Kidney epithelial cell (primary cell): ENCODE results near the gene HS3ST4. TPM values are rescaled to one million over a fixed set of nuclear protein-coding genes. Genes with fewer than 3 reads are reported as not detected.

Experiments
- DNase-seq: peaks from one replicate; pipeline ENCODE4 v3.0.0-alpha.2; 2010; ENCODE audit warnings: low read depth
- H3K27me3 ChIP-seq: 2 replicates; pipeline ENCODE4 v1.6.0; 2011; ENCODE audit warnings: low read length; ENCODE audit not compliant: control insufficient read depth, insufficient read depth
- H3K36me3 ChIP-seq: 2 replicates; pipeline ENCODE4 v1.5.1; 2011; ENCODE audit warnings: low read length; ENCODE audit not compliant: control insufficient read depth, insufficient read depth
- H3K4me3 ChIP-seq: 2 replicates; pipeline ENCODE4 v1.5.1; 2011; ENCODE audit warnings: low read depth, mild to moderate bottlenecking, control low read depth, low read length
- CTCF ChIP-seq: IDR thresholded peaks from 2 replicates; pipeline ENCODE4 v1.5.1; 2011; ENCODE audit warnings: mild to moderate bottlenecking, moderate library complexity, low read length, control low read depth, inconsistent platforms; ENCODE audit not compliant: insufficient read depth, poor library complexity, severe bottlenecking
- total RNA-seq: library from RNA; depleted of rRNA; stranded (reverse); fragments of >200 nt; gene quantifications from 2 replicates; pipeline ENCODE4 v1.2.3, GENCODE V29; 2015

HS3ST4 gene
- total RNA-seq, 1 donor from 2014 or later, result 0.21 TPM

GRCh38 chr16:26051063-26051462 is 359.3 kb downstream of the HS3ST4 start:
- no peak for TF ChIP-seq CTCF
- Histone ChIP-seq H3K36me3 (no peaks in the 10 kb centered on the region), H3K27me3 (no peaks in the 10 kb centered on the region), H3K4me3 (no peak overlapping the region)
- DNase-seq, result no peak

GRCh38 chr16:26053889-26054288 is 362.1 kb downstream of the HS3ST4 start:
- Histone ChIP-seq H3K36me3 (no peaks in the 10 kb centered on the region), H3K4me3 (no peak overlapping the region), H3K27me3 (no peaks in the 10 kb centered on the region)
- no peak for DNase-seq
- no peak for TF ChIP-seq CTCF

- no peaks in the 10 kb centered on the region for H3K27me3 ChIP-seq
- TF ChIP-seq CTCF, result no peak
- H3K36me3 ChIP-seq, result no peaks in the 10 kb centered on the region
- no peak for DNase-seq
- H3K4me3 ChIP-seq, result no peak overlapping the region
These were observed 366.6 kb downstream of the HS3ST4 start for GRCh38 chr16:26058326-26058725.

- Histone ChIP-seq H3K36me3 (no peaks in the 10 kb centered on the region), H3K4me3 (no peak overlapping the region), H3K27me3 (no peaks in the 10 kb centered on the region)
- no peak for TF ChIP-seq CTCF
- no peak for DNase-seq
These were observed 378.7 kb downstream of the HS3ST4 start for GRCh38 chr16:26070302-26071100.

GRCh38 chr16:26071101-26071866 is 379.5 kb downstream of the HS3ST4 start:
- no peak for TF ChIP-seq CTCF
- Histone ChIP-seq H3K27me3 (no peaks in the 10 kb centered on the region), H3K4me3 (no peak overlapping the region), H3K36me3 (no peaks in the 10 kb centered on the region)
- DNase-seq, result no peak
